DND-41 (cell line): ENCODE data around the gene LINGO1.

Experiments used
- CTCF ChIP-seq: IDR thresholded peaks from 2 replicates; pipeline ENCODE4 v1.5.1; 2012; ENCODE audit warnings: borderline replicate concordance, low read length, moderate library complexity, mild to moderate bottlenecking; ENCODE audit not compliant: poor library complexity, severe bottlenecking; ENCODE audit errors: extremely low read depth
- EZH2 ChIP-seq: IDR thresholded peaks from 3 replicates; pipeline ENCODE4 v1.6.1; 2012; ENCODE audit warnings: borderline replicate concordance, low read depth, mild to moderate bottlenecking, moderate library complexity, low read length, inconsistent platforms; ENCODE audit not compliant: severe bottlenecking

GRCh38 chr15:77675806-77676415 lies 43.2 kb upstream of the LINGO1 start:
- no peak for TF ChIP-seq CTCF
- no peak for TF ChIP-seq EZH2
